UCSD-AML1 (cell line): ENCODE measurements around the gene CLASP1.
"Not testable (repeated sequence)": the region's sequence is repeated elsewhere in the genome, so short reads cannot be mapped to it uniquely, and the experiment has no call there.

ENCODE experiments used
- DNase-seq: peaks from one replicate; lab custom pipeline; 2025; ENCODE audit not compliant: unreplicated experiment; lab: John Stamatoyannopoulos, UW

Gene CLASP1

DNA sequence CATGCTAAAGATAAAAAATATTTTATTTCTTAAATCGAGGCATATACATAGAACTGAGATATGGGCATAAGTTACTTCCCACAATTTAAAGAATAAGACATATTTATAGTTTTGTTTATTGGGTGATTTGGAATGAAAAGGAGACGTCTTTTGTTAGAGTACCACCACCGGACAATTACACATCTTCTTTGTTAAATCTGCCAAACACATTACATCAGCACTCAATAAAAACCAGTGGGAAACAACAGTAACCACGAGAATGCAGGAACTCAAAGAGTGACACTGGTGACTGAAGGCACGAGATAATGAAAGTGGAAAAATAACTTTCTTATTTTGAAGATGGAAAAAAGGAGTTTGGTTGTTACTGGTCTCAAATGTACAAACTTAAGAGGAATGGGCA lies 271.6 kb downstream of the CLASP1 start:
- DNase-seq, result no peak

DNA sequence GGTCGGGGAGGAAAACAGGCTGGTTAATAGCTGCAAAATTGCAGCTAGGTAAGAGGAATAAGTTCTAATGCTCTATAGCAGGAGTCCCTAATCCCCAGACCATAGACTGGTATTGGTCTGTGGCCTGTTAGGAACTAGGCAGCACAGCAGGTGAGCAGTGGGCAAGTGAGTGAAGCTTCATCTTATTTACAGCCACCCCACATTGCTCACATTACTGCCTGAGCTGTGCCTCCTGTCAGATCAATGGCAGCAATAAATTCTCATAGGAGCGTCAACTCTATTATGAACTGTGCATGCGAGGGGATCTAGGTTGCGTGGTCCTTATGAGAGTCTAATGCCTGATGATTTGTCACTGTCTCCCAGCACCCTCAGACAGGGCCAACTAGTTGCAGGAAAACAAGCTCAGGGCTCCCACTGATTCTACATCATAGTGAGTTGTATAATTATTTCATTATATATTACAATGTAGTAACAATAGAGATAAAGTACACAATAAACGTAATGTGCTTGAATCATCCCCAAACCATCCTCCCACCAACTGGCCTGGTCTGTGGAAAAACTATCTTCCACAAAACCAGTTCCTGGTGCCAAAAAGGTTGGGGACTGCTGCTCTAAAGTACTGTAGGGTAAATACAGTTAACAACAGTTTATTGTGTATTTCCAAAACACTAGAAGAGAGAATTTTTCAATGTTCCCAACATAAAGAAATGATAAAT lies 272.6 kb downstream of the CLASP1 start:
- DNase-seq, result no peak

DNA sequence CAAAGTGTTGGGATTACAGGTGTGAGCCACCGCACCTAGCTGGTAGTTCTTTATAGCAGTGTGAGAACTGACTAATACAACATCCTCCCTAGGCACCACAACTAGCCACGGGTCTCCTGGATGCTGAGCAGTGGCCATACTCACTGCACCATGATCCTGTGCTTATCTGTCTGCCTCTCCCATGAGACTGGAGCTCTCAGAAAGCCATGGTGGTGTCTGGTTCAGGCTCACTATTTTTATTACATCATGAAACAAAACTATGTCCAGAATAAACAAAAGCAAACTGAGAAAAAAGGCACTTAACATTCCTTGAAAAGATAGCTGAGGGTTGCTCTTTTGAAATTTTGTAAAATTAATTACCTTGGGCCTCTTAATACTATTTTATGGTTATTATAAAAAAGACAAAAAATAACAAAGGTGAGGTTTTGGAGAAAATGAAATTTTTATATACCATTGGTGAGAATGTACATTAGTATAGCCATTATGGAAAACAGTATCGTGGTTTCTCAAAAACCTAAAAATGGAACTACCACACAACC lies 273.6 kb downstream of the CLASP1 start:
- DNase-seq, result no peak

DNA sequence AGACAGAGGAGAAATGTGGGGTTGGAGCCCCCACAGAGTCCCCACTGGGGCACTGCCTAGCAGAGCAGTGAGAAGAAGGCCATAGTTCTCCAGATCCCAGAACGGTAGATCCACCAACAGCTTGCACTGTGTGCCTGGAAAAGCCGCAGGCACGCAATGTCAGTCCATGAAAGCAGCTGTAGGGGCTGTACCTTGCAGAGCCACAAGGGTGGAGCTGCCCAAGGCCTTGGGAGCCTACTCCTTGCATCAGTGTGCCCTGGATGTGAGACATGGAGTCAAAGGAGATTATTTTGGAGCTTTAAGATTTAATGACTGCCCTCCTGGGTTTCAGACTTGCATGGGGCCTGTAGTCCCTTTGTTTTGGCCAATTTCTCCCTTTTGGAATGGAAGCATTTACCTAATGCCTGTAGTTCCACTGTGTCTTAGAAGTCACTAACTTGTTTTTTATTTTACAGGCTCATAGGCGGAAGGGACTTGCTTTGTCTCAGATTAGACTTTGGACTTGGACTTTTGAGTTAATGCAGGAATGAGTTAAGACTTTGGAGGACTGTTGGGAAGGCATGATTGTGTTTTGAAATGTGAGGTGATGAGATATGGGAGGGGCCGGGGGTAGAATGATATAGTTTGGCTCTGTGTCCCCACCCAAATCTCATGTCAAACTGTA lies 274.7 kb downstream of the CLASP1 start:
- DNase-seq, result not testable (repeated sequence)

DNA sequence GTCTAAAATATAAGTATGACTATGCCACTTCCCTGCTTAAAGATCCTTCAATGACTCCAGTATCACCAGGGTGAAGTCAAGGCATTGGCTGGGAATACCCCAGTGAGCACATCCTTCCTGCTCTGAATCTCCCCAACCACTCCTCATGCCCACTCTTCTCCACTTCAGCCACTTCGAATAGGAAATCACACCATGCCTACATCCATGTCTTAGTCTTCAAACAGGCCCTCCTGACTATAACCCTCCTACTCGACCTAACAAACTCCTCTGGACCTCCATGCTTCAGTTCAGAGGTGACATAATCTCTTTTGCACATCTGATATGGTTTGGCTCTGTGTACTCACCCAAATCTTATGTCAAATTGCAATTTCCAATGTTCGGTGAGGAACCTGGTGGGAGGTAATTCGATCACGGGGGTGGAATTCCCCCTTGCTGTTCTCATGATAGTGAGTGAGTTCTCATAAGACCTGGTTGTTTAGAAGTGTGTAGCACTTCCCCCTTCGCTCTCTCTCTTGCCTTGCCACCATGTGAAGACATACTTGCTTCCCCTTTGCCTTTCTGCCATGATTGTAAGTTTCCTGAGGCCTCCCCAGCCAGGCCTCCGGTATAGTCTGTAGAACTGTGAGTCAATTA lies 276.4 kb downstream of the CLASP1 start:
- no peak for DNase-seq

DNA sequence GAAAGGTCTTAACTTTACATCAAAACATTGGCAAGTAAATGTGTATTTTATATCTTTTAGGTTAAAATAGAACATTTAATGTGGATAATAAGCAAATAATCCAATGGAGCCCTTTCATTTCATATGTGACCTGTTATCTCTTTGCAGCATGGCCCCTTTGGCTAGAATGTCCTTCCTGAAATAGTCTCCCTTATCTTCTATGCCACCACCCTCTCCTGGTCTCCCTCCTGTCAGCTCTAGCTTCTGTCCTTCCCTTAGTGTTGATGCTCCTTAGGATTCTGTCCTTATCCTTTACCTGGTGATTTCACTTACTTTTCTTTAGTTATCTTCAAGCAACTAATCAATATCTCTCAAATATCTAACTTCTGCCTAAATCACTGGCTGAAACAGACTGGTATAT lies 277.2 kb downstream of the CLASP1 start:
- DNase-seq, result no peak

DNA sequence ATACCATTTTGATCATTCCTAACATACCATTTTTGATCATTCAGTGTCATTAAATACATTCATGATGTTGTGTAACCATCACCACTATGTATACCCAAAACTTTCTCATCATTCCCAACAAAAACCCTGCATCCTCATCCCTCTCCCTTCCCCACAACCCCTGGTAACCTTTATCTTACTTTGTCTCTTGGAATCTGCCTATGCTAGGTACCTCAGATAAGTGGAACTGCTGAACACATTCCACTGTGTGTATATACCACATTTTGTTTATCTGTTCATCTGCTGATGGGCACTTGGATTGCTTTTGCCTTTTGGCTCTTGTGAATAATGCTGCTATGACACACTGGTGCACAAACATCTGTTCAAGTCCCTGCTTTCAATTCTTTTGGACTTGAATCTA lies 280.4 kb downstream of the CLASP1 start:
- DNase-seq, result no peak

DNA sequence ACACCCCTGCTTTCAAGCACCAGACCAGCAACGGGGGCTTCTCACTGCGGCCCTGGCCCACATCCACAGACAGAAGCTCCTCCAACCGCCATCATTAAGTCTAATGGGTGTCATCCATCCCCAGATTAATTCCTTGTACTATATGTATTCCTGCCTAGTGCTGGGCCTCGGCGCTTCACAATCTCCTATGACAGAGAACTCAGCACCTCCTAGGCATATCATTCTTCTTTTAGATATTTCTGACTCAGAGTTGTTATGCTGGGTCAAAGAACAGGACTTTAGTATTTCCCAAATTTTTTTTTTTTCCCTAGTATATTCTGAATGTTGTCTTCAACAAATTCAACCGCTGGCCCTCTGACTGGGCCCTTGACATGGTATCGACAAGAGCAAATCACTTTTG lies 281.1 kb downstream of the CLASP1 start:
- no peak for DNase-seq

DNA sequence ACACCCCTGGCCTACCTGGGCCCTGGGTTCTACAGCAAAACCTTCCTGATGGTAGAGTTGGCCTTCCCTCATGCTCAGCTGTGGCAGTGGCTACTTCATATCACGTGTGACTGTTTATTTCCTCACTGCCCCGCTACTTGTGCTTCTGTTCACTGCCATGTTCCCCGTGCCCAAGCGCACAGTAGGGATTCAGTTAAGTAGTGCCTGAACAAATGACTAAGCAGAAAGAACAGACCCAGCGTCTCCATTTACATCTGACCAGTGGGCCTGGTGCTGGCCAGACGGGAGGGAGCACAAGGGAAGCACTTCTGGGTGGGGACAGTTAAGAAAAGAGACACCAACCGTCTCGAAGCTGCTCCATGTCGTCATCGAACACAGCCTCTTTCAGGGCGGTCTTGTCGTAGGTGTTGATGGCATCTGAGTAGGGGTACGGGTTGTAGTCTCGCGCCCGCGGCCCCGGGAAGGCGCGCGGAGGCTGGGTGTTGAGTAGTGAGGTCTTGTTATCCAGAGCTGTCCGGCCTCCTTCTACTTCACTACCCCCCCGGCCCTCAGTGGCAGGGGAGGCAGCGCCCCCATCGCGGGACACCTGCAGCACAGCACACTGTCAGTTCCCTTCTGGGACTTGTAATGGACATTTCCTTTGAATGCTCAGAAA lies 281.9 kb downstream of the CLASP1 start:
- no peak for DNase-seq

DNA sequence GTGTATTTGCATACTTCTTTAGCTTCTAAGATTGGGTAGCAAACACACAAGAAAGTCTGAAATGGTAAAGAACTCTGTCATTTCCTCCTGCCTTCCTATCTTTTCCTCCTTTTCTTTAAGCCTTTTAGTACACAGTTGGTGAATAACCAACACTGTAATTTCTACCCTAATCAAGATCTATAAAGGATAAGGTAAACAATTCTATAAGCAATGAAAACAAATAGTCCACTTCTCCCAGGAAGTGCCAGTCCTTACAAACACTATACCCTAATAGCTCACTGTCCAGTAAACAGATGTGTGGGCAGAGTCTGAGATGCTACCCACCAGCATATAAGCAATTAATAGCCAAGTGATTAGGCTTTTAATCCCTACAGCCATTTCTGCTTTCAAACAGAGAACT lies 283.2 kb downstream of the CLASP1 start:
- no peak for DNase-seq

DNA sequence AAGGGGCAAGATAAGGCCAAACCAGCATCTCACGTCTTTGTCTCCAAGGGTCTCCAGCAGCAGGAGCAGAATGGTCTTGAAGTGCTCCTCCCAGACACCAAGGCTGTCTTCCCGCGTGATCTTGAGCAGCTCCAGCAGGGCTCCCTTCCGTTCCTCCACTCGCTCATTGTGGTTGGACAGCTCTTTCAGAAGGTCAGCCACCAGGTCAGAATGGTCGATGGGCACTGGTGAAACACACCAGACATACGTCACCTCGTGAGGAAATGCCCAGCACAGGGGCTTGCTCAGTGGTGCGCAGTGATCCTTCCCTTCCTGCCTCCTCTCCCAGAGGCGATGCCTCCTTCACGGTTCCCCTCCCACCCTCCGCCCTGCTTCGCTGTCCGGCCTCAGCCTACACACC lies 284.2 kb downstream of the CLASP1 start:
- DNase-seq, result no peak

DNA sequence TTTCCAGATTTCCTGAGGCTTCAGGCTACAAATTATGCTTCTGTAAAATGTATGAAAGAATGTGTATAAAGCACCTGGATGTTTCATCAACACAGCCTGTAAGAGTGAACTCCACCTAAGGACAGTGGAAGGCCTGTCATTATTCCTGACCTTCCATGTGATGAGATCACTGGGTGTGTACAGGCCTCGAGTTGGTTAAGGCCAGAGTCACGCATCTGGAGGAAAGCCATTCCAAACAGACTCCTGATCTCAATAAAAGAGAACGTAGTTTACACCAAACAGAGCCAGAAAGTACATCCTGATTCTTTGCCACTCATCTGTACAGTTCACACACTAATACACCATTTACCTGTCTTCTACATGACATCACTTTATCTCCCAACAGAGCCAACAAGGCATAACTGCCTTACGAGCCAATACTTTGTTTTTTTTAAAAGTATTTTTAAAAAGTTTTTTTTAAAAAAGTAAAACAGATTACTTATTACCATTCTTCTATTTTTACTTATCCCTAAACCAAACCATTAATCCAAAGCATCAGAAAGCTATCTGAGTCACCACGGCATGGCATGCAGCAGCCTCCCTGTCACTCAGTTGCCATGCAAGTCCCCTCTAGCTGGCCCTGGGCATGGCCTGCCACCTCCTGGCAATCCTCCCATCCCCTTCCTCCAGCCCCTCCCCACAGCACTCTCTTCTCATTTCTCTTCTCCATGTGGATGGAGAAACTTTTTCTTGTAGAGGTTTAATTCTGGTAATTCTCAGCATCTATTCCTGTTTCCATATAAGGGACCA lies 285.4 kb downstream of the CLASP1 start:
- no peak for DNase-seq

DNA sequence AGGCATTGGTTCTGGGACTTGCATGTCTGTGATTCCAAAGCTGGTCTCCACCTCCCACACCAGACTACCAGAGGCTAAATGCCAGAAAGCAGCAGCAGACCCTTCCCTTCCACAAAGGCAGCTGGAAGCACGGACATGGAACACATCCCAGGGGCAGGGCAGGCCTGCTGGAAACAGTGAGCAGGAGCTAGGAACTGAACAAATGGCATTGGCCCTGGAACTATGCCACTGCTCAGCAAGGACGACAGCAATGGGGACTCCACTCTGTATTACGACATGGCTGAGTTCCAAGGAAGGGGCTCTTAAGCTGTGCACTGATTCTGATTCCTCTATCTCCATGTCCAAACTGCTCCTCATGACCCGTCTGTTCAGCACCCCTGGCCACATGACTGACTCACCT lies 286.5 kb downstream of the CLASP1 start:
- DNase-seq, result no peak

DNA sequence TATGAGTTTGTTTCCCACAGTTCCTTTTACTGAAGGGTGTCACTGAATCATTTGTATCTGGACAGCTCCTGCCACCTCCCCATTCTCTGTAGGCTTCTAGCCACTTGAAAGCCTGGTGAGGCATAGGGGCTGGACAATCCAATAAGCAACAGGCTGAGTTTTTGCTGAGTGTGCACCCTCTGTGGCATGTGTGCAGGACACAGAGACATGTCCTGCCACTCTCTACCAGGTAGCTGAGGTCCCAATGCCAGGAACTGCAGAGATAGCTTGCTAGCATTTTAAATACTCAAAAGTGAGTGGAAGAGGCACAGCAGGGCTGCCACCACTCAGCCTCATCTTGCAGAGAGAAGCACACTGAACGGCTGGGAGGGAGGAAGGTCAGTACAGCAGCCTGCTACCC lies 287.0 kb downstream of the CLASP1 start:
- DNase-seq, result no peak

DNA sequence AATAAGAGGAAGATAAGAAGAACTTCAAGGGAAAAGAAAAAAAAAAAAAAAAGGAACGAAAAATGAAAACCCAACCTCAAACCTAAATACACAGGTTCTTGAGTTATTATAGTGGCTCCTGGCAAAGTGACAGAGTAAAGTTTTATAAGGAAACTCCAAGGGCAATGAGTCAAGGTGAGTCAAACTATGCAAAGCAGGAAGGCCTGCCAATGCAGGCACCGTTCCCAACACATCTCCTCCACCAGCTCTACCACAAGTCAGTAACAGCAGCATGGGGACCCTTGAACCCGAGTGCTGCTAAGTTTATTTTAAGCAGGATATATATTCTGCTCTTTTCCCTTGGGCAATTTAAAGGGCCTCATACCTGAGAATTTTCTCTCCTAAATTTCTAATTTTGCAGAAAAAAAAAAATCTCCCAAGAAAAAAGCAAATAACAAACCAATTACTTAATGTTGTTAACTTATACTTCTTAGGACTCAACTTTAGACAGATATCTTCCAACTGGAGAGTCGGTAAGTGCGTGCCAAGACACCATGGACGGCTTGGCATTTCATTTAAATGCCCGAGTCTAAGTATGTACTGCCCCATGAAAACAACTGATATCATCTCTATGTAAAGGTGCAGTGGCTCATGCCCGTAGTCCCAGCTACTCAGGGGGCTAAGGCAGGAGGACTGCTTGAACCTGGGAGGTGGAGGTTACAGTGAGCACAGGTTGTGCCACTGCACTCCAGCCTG lies 288.5 kb downstream of the CLASP1 start:
- no peak for DNase-seq

DNA sequence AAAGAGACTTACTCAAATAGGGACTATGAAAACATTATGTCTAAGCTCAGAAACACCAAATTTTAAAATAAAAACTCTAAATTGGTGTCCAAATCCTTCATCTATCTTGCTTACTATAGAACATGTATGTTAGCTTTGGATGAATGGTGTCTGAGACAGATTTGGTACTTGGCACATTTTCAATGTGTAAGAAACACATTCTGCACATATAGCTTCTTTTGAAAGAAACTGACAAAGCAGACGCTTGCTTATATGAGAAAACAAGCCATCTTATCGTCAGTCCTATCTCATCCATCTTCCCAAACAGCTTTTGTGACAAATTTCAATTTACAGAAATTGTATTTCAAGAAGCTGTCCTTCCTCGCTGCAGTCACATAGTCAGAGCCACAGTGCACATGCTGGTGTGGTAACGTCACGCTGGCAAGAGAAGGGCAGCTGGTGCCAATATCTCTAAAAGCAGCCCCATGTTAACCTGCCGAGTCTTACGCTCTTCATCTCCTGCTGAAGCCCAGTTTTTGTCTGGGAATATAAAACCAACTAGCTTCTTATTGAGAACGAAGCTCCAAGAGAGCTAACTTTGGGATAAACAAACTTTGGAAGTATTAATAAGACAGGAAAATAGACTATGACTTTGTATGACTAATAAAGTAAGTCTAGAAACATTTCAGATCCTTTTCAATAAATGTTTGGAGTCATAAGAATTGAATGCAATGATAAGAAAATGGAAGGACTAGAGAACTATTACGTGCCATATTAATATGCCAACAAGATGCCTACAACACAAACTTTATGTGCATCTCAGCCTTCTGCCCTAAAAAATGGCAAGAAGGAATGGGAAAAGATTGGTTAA lies 289.3 kb downstream of the CLASP1 start:
- DNase-seq, result no peak

DNA sequence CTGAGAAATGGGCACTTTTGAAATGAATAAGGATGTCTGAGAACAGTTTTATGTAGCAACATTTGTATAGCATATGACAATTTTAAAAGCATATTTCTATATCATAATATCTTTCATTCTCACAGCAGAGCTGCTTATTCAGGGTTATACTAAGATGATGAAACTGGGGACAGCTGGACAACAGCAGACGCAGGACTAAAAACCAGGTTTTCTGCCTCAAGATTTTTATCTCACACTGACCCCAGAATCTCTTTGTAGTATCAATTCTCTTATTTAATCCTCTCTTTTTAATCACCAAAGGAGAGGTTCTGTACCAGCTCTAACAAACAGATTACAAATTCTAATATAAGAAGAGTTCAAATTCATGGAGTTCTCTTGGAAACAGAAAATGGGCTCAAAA lies 290.1 kb downstream of the CLASP1 start:
- no peak for DNase-seq

DNA sequence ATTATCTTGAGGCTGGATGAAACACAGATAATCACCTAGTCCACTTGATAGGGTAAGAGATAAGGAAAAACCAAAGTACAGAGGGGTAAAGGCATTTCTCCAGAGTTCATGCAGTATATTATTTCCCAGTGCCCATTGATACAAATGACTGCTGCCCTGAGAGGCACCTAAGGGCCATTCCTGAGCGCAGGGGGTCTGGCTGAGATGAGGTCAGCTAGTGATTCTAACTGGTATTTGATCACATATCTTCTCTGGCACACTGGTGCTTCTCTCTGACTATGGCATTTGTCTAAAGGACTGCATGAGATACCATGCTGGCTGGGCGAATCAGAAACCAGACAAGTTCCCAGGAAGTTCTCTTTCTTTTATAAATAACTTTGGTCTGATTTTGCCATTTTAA lies 291.0 kb downstream of the CLASP1 start:
- no peak for DNase-seq

DNA sequence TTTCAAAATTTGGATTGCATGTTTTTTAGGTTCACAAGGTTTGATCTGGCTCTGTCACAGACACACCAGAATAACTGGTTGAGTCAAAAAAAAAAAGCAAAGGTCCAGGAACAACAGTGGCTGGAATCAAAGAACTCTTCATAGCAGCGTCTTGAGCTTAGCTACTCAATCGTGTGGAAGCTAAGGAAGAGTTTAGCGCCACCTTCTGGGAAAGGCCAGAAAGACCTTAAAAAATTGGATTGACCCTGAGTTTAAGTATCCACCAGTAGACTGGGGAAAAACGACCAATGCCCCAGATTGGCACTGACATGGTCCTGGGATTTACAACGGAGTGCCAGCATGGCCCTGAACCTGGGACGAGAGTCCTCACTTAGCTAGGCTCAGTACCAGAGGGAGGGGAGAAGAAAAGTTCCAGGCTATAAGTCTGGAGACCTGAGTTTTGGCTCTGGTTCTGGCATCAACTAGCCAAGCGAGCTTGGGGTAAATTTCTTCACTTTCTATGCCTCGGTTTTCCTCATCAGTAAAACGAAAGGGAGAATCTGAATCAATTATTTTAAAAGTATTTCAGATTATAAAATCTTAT lies 293.1 kb downstream of the CLASP1 start:
- no peak for DNase-seq
